Loucy (cell line): Measurements from ENCODE around the gene CCDC69.

ENCODE experiments used
- EZH2phosphoT487 ChIP-seq: fragments of 200-600 bp; IDR thresholded peaks from 2 replicates; pipeline ENCODE4 v1.6.1; 2018; ENCODE audit warnings: antibody characterized with exemption, mild to moderate bottlenecking, moderate library complexity, borderline replicate concordance
- TF ChIP-seq, protein P1 (sequence below): fragments of 200-600 bp; sonication (generic); conservative IDR thresholded peaks from 2 replicates; pipeline ENCODE4 v1.5.1; 2014; ENCODE audit warnings: mild to moderate bottlenecking, antibody characterized with exemption, low read length

GRCh38 chr5:151200913-151201595 is 22.8 kb downstream of the CCDC69 start:
- TF ChIP-seq, protein P1, sequence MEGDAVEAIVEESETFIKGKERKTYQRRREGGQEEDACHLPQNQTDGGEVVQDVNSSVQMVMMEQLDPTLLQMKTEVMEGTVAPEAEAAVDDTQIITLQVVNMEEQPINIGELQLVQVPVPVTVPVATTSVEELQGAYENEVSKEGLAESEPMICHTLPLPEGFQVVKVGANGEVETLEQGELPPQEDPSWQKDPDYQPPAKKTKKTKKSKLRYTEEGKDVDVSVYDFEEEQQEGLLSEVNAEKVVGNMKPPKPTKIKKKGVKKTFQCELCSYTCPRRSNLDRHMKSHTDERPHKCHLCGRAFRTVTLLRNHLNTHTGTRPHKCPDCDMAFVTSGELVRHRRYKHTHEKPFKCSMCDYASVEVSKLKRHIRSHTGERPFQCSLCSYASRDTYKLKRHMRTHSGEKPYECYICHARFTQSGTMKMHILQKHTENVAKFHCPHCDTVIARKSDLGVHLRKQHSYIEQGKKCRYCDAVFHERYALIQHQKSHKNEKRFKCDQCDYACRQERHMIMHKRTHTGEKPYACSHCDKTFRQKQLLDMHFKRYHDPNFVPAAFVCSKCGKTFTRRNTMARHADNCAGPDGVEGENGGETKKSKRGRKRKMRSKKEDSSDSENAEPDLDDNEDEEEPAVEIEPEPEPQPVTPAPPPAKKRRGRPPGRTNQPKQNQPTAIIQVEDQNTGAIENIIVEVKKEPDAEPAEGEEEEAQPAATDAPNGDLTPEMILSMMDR, result no peak
- TF ChIP-seq EZH2phosphoT487, result no peak
